GM19452 (cell line): Measurements from ENCODE around the gene PHF20.
"Not testable (repeated sequence)": the region's sequence is repeated elsewhere in the genome, so short reads cannot be mapped to it uniquely, and the experiment has no call there.

Experiments
- ATAC-seq: cut with Tn5 transposase; IDR thresholded peaks from one replicate; pipeline ENCODE4 v1.9.1; 2021; ENCODE audit not compliant: unreplicated experiment

PHF20 gene

DNA sequence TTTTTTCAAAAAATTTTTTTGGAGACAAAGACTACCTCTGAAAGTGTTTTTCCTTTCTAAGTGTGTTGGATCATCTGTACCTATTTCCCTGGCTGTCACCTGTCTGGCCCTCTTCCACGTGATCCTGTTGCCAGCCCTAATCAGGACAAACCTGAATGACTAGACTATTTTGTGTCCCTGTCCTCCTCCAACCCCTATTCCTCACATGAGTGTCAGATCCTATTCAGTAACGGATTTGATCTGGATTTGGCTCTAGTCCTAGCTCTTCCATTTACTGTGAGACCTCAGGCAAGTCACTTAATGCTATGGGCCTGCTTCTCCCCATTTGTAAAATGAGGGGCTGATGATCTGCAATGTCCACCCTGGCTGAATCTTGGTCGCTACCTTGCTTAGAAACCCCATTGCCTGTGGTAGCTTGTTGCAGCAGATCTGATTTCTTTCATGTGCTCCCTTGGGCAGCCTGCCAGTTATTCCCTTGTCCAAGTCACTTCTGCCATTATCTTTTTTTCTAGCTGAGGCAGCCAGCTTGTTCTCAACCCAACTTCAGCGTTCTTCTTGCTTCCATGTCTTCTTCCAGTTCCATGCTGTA, 4.8 kb downstream of the PHF20 start:
- ATAC-seq = no peak

DNA sequence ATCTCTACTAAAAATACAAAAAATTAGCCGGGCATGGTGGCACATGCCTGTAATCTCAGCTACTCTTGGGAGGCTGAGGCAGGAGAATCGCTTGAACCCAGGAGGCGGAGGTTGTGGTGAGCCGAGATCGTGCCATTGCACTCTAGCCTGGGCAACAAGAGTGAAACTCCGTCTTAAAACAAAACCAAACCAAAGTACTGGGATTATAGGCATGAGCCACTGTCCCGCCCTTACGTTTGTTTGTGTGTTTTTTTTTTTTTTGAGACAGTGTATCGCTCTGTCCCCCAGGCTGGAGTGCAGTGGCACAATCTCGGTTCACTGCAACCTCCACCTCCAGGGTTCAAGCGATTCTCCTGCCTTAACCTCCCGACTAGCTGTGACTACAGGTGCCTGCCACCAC, 12.0 kb downstream of the PHF20 start:
- not testable (repeated sequence) for ATAC-seq

DNA sequence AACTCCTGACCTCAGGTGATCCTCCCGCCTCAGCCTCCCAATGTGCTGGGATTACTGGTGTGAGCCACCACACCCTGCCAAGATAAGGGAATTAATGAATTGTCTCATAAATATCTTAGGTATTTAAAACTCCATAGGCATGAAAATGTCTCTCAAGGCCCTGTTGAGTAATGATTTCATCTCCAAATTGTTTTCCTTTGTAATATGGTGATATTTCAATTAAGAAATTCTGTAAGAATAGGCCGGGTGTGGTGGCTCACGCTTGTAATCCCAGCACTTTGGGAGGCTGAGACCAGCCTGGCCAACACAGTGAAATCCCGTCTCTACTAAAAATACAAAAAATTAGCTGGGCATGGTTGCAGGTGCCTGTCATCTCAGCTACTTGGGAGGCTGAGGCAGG, 13.7 kb downstream of the PHF20 start:
- not testable (repeated sequence) for ATAC-seq

DNA sequence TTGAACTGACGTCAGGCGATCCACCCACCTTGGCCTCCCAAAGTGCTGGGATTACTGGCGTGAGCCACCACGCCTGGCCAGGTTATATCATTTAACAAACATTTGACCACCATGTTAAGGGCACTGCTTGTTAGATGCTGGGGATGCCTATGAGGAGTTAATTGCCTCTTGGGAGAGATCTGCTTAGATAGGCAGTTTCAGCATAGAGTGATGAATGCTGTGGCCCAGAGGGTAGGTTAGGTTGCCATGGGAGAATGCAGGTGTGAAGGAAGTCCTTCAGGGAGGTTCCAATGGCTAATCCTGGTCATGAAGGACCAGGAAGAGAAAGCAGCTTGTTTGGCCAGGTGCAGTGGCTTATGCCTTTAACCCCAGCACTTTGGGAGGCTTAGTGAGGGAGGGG, 17.0 kb downstream of the PHF20 start:
- ATAC-seq = no peak

DNA sequence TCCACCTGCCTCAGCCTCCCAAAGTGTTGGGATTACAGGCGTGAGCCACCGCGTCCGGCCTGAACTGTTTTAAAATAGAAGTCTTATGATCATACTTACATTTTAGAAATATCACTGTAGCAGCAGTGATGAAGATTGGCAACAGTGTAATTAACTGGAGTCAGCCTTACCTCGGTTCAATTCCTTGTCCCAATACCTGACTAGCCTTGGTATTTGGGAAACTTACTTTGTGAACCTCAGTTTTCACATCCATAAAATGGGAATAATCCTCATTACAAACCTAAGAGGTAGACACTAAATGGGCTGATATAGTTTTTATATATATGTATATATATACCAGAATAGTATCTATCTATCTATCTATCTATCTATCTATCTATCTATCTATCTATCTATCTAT, 19.3 kb downstream of the PHF20 start:
- ATAC-seq = no peak

DNA sequence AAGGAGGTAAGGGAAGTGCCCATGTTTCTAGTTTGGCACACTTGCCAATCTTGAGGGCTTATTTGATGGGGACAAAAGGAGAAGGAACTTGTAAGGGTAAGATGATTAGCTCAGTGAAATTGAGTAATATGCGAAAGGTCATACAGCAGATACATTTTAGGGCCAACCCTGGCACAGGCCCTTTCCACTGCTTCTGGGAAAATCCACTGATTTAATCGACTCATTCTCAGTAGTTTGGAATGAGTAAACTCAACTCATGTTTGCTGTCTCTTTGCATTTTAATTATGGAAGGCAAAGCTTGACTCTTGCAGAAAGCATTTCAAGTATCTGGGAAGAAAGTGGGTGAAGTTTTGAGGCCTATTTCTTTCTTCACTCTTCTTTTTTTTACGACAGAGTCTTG, 20.0 kb downstream of the PHF20 start:
- no peak for ATAC-seq

DNA sequence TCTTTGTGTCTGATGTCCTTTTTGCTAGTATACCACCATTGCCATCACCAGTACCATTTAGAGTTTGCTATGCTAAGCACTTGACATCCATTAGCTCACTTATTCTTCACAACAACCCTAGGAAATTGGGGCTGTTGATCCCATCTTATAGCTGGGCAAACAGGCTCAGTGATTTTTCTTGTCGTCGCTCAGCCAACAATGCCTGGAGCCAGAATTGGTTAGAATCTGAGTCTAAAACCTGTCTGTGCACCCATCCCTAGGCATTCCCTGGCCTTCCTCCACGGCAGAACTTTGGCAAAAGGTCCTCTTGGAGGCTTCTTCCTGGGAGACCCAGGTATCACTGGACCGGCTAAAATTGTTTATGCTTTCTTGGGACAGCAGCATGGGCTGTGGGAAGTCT, 20.9 kb downstream of the PHF20 start:
- no peak for ATAC-seq

DNA sequence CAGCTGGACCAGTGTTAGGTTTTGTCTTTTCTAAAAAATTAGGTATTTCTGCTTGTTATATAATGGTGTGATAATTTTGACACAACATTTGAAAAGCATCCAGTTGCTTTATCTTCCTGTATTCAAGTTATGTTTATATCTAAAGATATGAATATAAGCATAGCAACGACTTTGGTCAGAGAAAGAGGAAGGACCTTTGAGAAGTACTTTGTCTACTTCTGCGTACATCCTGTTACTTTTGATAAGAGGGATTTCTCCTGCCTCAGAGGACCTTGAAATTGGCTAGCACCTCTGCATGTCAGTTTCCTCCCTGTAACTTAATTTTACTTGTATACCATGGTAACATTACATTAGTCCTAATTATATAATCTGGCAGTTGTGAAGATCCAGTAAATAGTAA, 24.8 kb downstream of the PHF20 start:
- no peak for ATAC-seq

DNA sequence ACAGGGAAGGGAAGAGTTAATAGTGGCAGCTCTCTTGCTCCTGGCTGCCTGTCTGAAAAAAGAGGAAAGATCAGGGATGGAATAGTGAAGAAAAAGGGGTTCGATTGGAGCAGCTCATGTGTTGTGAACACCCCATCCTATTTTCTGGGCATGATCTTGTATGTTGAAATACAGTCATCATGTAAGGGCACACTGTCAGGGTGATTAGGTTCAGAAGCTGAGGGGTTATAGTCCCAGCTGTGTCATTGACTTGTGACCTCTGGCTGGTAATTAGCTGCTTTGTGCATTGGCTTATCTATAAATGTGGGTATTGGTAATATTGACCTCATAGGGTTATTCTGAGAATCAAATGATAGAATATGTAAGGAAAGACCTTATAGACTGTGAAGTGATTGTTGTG, 30.1 kb downstream of the PHF20 start:
- no peak for ATAC-seq

DNA sequence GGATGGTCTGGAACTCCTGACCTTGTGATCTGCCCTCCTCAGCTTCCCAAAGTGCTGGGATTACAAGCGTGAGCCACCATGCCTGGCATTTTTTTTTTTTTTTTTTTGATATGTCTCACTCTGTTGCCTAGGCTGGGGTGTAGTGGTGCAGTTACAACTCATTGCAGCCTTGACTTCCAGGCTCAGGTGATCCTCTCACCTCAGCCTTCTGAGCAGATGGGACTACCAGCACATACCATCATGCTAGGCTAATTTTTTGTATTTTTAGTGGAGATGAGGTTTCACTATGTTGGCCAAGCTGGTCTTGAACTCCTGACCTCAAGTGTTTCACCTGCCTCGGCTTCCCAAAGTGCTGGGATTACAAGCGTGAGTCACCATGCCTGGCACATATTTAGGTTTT, 34.3 kb downstream of the PHF20 start:
- ATAC-seq = no peak

DNA sequence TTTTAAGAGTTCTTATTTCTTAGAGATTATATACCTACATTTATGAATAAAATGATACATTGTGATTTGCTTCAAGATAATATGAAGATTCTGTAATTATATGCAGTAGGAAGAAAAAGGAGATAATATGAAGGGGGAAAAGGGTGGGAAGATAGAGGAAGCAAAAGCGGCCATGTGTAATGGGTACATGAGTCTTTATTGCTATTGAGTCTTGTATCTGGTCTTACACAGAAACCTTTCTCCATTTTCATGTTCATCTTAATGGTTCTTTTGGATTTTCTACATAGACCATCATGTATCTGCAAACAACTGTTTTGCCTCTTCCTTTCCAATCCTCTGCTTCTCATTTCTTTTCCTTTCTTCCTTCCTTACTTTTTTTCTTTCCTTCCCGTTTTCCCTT, 36.1 kb downstream of the PHF20 start:
- no peak for ATAC-seq

DNA sequence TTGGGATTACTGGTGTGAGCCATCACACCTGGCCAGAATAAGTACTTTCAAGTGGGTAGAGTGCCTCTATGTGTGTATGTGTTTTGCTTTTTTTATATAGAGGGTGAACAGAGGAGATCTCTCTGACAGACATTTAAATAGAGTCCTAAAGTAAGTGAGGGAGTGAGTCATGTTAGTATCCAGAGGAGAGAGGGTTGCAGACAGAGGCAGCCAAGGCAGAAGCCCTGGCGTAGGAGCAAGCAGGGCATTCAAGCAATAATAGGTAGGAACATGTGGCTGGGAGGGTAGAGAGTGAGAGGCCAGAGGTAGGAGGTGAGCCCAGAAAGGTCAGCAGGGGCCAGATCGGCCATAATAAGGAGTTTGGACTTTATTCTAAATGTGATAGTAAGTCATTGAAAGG, 48.9 kb downstream of the PHF20 start:
- no peak for ATAC-seq

DNA sequence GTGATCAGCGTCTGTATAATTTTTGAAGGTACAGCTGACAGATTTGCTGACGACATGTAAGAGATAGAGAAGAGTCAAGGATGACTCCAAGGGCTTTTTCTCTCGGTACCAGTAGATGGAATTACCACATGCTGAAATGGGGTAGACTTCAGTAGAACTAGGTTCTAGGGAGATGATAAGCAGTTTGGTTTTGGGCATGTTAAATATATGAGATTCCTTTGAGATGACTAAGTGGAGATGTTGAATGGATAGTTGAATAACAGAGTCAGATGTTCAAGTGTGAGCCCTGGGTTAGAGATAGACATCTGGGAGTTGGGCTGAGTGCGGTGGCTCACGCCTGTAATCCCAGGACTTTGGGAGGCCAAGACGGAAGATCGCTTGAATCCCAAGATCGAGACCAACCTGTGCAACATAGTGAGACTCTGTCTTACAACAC, 50.0 kb downstream of the PHF20 start:
- ATAC-seq = no peak

DNA sequence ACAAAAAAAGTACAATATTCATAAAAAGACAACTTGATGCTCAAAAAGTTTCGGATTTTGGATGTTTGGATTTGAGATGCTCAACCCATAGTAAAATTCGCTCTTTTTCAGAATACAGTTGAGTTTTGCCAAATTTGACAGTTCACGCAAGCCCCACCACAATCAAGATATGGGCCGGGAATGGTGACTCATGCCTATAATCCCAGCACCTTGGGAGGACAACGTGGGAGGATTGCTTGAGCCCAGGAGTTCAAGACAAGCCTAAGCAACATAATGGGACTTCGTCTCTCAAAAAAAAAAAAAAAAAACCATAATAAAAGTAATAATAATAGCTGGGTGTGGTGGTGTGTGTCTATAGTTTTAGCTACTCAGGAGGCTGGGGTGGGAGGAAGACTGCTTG, 51.3 kb downstream of the PHF20 start:
- no peak for ATAC-seq

DNA sequence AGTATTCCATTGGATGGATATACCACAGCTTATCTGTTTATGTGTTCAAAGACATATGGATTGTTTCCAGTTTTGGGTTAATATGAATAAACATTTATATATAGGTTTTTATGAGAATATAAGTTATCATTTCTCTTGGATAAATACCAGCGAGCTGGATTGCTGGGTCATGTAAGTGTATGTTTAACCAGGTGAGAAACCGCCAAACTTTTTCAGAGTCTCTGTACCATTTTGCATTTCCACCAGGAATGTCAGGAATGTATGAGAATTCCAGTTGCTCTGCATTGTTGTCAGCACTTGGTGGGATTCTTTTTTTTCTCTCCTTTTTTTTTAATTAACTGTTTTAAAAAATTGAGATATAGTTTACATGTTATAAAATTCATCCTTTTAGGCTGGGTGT, 52.1 kb downstream of the PHF20 start:
- no peak for ATAC-seq

DNA sequence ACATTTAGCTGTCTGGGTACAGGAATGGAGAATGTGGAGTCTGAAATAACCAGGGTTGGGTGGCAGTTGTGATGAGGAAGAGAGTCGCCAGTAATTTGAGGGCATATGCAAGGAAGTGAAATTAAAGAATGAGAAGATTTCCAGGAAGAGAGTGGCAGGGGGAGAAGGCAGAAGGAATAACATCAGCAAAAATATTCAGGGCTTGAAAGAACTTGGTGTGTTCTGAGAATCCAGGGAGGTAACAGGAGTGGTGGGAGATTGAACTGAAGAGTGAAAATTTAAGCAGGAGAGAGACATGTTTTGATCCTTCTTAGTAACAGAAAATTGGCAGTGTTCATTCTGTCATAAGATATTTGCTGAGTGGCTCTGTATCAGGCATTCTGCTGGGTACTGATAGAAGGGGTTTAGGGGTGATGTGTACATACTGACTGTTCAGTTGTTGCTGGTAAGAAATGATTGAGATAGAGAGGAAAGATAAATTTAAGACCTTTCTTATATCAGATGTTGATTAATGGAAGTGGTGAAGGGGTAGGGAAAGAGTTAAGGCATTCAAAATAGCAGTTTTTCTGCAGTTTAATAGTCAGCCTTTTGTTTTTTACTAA, 54.7 kb downstream of the PHF20 start:
- ATAC-seq = no peak

DNA sequence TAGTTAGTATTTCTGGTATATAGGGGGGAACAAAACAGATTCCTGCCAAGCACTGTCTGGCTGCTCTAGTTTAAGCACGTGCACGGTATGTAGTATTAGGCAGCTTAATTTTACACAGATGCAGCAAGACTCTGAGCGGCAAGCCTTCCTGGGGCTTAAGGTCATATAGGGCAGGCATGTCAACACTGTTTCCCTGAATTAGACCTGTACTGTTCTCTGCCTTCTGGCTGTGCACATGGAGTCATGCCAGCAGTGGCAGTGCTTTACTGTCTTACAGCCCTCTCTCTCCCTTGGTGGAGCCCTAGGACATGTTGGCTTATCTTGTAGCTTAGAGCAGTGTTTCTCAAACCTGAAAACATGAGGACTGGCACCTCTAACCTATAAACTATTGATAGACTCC, 56.6 kb downstream of the PHF20 start:
- ATAC-seq = no peak

DNA sequence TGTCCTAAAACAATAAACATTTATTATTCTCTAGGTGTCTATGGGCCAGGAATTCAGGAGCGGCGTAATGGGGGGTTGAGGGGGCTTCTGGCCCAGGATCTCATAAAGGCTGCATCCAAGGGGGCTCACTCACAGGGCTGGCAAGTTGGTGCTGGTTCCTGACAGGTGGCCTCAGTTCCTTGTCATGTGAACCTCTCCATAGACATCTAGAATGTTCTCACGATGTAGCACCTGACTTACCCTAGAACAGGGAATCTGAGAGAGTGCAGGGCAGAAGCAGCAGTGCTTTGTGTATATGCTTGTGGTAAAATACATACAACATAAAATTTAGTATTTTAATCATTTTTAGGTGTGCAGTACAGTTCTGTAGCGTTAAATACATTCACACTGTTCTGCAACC, 57.1 kb downstream of the PHF20 start:
- ATAC-seq = no peak

DNA sequence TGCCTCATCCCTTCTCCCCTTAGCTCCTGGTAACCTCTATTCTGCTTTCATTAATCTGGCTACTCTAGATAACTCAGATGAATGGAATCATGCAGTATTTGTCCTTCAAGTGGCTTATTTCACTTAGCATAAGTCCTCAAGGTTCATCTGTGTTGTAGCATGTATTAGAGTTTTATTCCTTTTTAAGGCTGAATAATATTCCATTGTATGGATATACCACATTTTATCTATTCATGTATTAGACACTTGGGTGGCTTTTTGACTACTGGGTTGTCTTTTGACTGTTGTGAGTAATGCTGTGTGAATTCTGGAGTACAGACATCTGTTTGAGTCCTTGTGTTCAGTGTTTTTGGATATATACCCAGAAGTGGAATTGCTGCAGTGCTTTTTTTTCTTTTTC, 58.4 kb downstream of the PHF20 start:
- no peak for ATAC-seq

DNA sequence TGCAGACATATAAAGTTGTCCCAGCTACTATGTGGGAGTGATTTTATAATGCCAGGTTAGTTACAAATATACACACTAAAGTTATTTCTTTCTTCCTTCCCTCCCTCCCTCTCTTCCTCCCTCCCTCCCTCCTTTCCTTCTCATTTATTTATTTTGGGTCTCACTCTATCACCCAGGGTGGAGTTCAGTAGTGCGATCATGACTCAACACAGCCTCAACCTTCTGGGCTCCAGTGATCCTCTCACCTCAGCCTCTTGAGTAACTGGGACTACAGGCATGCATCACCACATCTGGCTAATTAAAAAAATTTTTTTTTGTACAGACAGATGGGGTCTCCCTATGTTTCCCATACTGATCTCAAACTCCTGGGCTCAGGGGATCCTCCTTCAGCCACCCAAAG, 59.2 kb downstream of the PHF20 start:
- ATAC-seq = no peak

DNA sequence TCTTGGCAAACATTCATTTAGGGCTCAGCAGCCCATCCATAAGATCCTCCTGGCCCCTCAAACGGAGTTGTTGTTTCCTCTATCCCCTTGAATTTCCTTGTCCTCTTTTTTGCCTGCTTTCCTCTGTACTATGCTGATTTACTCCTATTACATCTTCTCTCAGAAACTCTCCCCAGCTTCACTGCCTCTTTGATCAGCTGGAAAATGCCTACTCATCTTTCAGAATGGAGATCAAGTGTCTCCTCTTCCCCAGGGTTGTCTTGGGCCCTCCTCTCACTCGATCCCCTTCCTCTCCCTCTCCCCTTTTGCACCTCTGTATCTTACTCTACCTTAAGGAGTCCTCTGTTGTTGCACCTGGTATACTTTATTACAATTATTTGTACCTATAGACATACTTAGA, 60.2 kb downstream of the PHF20 start:
- no peak for ATAC-seq

DNA sequence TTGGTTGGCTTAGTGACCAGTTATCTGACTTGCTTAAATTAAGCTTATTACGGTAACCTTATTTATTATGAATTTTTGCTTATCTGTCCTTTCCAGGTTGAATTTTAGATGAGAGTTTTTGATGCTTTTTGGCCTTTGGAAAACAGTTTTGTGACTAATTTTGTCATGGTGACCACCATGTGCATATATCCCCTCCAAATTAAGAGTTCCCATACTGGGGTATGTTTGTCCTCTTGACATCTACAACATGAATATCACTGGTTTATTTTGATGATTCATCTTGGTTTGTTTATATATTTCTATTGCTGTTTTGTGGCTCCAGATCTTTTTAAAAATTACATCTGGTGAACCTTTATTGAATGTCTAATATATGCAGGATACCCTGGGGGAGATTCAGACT, 61.4 kb downstream of the PHF20 start:
- no peak for ATAC-seq

DNA sequence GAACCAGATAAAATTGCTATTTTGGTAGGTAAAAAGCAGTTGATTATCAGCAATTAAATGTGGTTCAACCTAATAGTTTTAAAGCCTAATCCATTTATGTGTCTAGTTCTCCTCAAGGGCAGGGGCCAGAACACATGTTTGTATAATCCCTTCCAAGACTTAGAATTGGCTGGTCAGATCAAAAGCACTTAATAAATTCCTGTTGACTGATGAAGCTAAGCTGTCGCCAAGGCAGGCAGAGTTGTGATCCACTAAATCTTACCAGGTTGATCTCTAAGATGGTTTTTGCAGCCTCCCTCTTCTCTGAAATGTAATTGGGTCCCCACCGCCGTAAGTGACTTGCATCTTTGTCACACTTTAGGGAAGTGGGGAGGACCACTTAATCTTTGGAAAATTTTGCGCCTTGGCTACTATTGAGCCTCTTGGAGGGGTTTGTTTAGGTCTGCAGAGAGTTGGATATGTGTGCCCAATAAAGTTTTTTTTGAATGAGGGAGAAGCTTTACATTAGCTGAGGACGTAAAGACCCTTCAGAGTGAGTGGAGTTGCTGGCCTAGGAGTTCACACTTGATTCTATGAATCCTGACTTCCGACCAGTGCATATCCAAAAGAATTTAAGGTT, 65.9 kb downstream of the PHF20 start:
- no peak for ATAC-seq
